CD14-positive monocyte (primary cell): ENCODE results near the gene ARHGAP20. TPM values are rescaled to one million over a fixed set of nuclear protein-coding genes. Genes with fewer than 3 reads are reported as not detected.

Experiments used
- DNase-seq, 3 donors: peaks; one replicate each; pipeline ENCODE4 v3.0.0-alpha.2; 2011 to 2022
- H2AFZ ChIP-seq: 2 replicates; pipeline ENCODE4 v1.6.0; 2012; ENCODE audit warnings: mild to moderate bottlenecking, low read depth, low read length, inconsistent platforms; ENCODE audit not compliant: insufficient read depth, poor library complexity, severe bottlenecking
- H3K27ac ChIP-seq, 2 donors: 1 replicate in 1 of 2; 2 replicates in 1 of 2; pipeline ENCODE4 v1.5.1; 2012 to 2013; ENCODE audit warnings: low read length in 2 of 2, control low read depth in 1 of 2, inconsistent platforms in 1 of 2, low read depth in 1 of 2, mild to moderate bottlenecking in 1 of 2
- H3K27me3 ChIP-seq, 2 donors: one replicate each; pipeline versions ENCODE4 v1.6.0 to v1.6.1; 2011 to 2013; ENCODE audit warnings: low read length in 2 of 2; ENCODE audit not compliant: control insufficient read depth in 2 of 2, insufficient read depth in 2 of 2
- H3K36me3 ChIP-seq, 2 donors: replicated peaks in 1 of 2; 1 replicate in 1 of 2; 2 replicates in 1 of 2; pipeline versions ENCODE4 v1.5.1 to v1.6.1; 2012 to 2013; ENCODE audit warnings: low read length in 2 of 2, control low read depth in 1 of 2, inconsistent platforms in 1 of 2, mild to moderate bottlenecking in 1 of 2; ENCODE audit not compliant: insufficient read depth in 2 of 2, control insufficient read depth in 1 of 2
- H3K4me1 ChIP-seq, 2 donors: 1 replicate in 1 of 2; 2 replicates in 1 of 2; pipeline versions ENCODE4 v1.5.1 to v1.6.1; 2012 to 2013; ENCODE audit warnings: low read length in 2 of 2, control low read depth in 1 of 2, inconsistent platforms in 1 of 2, mild to moderate bottlenecking in 1 of 2, moderate library complexity in 1 of 2; ENCODE audit not compliant: insufficient read depth in 2 of 2, control insufficient read depth in 1 of 2
- H3K4me2 ChIP-seq: replicated peaks from 2 replicates; pipeline ENCODE3; 2012; ENCODE audit warnings: low read length, moderate library complexity, mild to moderate bottlenecking; ENCODE audit not compliant: poor library complexity, severe bottlenecking; ENCODE audit errors: extremely low read depth
- H3K4me3 ChIP-seq, 3 experiments: fragments of 200-600 bp in 1 of 3; sonication (generic) in 1 of 3; replicated peaks in 1 of 3; 1 replicate in 2 of 3; 2 replicates in 1 of 3; pipeline ENCODE4 v1.5.1; 2011 to 2013; ENCODE audit warnings: low read length in 3 of 3, mild to moderate bottlenecking in 3 of 3, control low read depth in 2 of 3, low read depth in 2 of 3, inconsistent platforms in 1 of 3, moderate library complexity in 1 of 3
- H3K79me2 ChIP-seq: 2 replicates; pipeline ENCODE4 v1.6.0; 2012; ENCODE audit warnings: mild to moderate bottlenecking, control low read depth, inconsistent platforms, low read length, moderate library complexity; ENCODE audit not compliant: insufficient read depth
- H3K9ac ChIP-seq: 2 replicates; pipeline ENCODE4 v1.6.0; 2017; ENCODE audit warnings: low read length, mild to moderate bottlenecking; ENCODE audit not compliant: insufficient read depth, poor library complexity, severe bottlenecking
- H3K9me3 ChIP-seq, 2 donors: replicated peaks in 1 of 2; 1 replicate in 1 of 2; 2 replicates in 1 of 2; pipeline versions ENCODE4 v1.5.1 to v1.6.1; 2012 to 2013; ENCODE audit warnings: low read length in 2 of 2, control low read depth in 1 of 2; ENCODE audit not compliant: control insufficient read depth in 1 of 2, insufficient read depth in 1 of 2
- H4K20me1 ChIP-seq: 2 replicates; pipeline ENCODE4 v1.6.0; 2012; ENCODE audit warnings: mild to moderate bottlenecking, low read length, control low read depth, moderate library complexity; ENCODE audit not compliant: insufficient read depth
- H3K27ac Mint-ChIP-seq, 7 donors: one replicate each; pipeline ENCODE4 v1.8.0; 2020; ENCODE audit warnings: mild to moderate bottlenecking in 7 of 7, mixed read lengths in 7 of 7, moderate library complexity in 6 of 7, inconsistent platforms in 2 of 7
- H3K27me3 Mint-ChIP-seq, 3 donors: one replicate each; pipeline ENCODE4 v1.8.0; 2021 to 2022; ENCODE audit warnings: low read depth in 3 of 3, mild to moderate bottlenecking in 3 of 3, mixed read lengths in 3 of 3, moderate library complexity in 3 of 3, inconsistent platforms in 1 of 3
- H3K36me3 Mint-ChIP-seq, 2 donors: one replicate each; pipeline ENCODE4 v1.8.0; 2020; ENCODE audit warnings: mixed read lengths in 2 of 2, inconsistent platforms in 1 of 2, mild to moderate bottlenecking in 1 of 2
- H3K4me1 Mint-ChIP-seq: one replicate; pipeline ENCODE4 v1.8.0; 2020; ENCODE audit warnings: mild to moderate bottlenecking, mixed read lengths
- H3K4me3 Mint-ChIP-seq, 2 donors: one replicate each; pipeline ENCODE4 v1.8.0; 2020; ENCODE audit warnings: mild to moderate bottlenecking in 2 of 2, mixed read lengths in 2 of 2, moderate library complexity in 1 of 2
- H3K9me3 Mint-ChIP-seq, 7 donors: one replicate each; pipeline ENCODE4 v1.8.0; 2020 to 2022; ENCODE audit warnings: mixed read lengths in 7 of 7, mild to moderate bottlenecking in 6 of 7, moderate library complexity in 6 of 7, inconsistent platforms in 2 of 7
- CTCF ChIP-seq: fragments of 200-600 bp; IDR thresholded peaks from one replicate; pipeline ENCODE4 v1.8.0; 2022; ENCODE audit warnings: antibody characterized with exemption, mild to moderate bottlenecking
- WGBS: methylation state at CpG from one replicate; pipeline ENCODE4 v1.1.5; 2013; ENCODE audit warnings: missing lambda C conversion rate; ENCODE audit not compliant: insufficient coverage; 5-methylcytosine and 5-hydroxymethylcytosine counted together
- intact Hi-C, 2 donors: fragments of 100-400 bp; cut with micrococcal nuclease; formaldehyde crosslinking; loops; one replicate each; pipeline versions ENCODE4 v1.15.0 to v1.15.1; 2023
- polyA plus RNA-seq, 3 donors: library from polyadenylated mRNA; depleted of rRNA in 1 of 3; unstranded in 2 of 3; stranded (reverse) in 1 of 3; fragments of 300-500 nt in 2 of 3; fragments of >200 nt in 1 of 3; fragmentation: Illumina TruSeq in 2 of 3; gene quantifications; 1 replicate in 2 of 3; 2 replicates in 1 of 3; pipeline ENCODE4 v1.2.3, GENCODE V29; 2012 to 2021

Gene ARHGAP20
- polyA plus RNA-seq, 3 donors, result 0.04 TPM; not detected in 2

- Histone ChIP-seq H2AFZ (no peak overlapping the region), H3K79me2 (no peaks in the 10 kb centered on the region), H3K36me3 (no peaks in the 10 kb centered on the region), H3K27ac (no peak overlapping the region), H3K4me1 (no peaks in the 10 kb centered on the region), H3K9me3 (peaks cover 0 to 7% of the 10 kb centered on the region in 2 donors), H3K4me2 (no peak overlapping the region), H3K4me3 (no peak overlapping the region), H3K9ac (no peak overlapping the region), H4K20me1 (no peaks in the 10 kb centered on the region), H3K27me3 (no peaks in the 10 kb centered on the region)
- TF ChIP-seq CTCF, result no peak
- no peaks in the 10 kb centered on the region for H3K4me1 Mint-ChIP-seq
- WGBS, result no CpG with 5 or more reads among the region's 2 CpGs
- H3K9me3 Mint-ChIP-seq, result peaks cover 0 to 16% (median 7%) of the 10 kb centered on the region in 7 donors
- DNase-seq, result no peak
- peaks cover 0 to 3% (median 3%) of the 10 kb centered on the region in 3 donors for H3K27me3 Mint-ChIP-seq
- no peaks in the 10 kb centered on the region for H3K36me3 Mint-ChIP-seq
- intact Hi-C loops, result no loop called here
- no peak overlapping the region for H3K4me3 Mint-ChIP-seq
- no peak overlapping the region for H3K27ac Mint-ChIP-seq
Observed at GRCh38 chr11:110675548-110675947, 36.7 kb downstream of the ARHGAP20 start.

- H3K27ac ChIP-seq, result no peak overlapping the region
- no peaks in the 10 kb centered on the region for H3K4me1 ChIP-seq
- intact Hi-C loops, result no loop called here
- H3K9ac ChIP-seq, result no peak overlapping the region
- H3K9me3 Mint-ChIP-seq, result peaks cover 0 to 3% (median 0%) of the 10 kb centered on the region in 7 donors
- no peak for TF ChIP-seq CTCF
- peaks cover 0 to 2% (median 0%) of the 10 kb centered on the region in 3 donors for H3K27me3 Mint-ChIP-seq
- no peaks in the 10 kb centered on the region for H3K4me1 Mint-ChIP-seq
- H3K79me2 ChIP-seq, result no peaks in the 10 kb centered on the region
- no peak overlapping the region for H3K27ac Mint-ChIP-seq
- no peaks in the 10 kb centered on the region for H4K20me1 ChIP-seq
- no peaks in the 10 kb centered on the region for H3K9me3 ChIP-seq
- no peaks in the 10 kb centered on the region for H3K27me3 ChIP-seq
- H2AFZ ChIP-seq, result no peak overlapping the region
- H3K4me3 Mint-ChIP-seq, result no peak overlapping the region
- H3K4me3 ChIP-seq, result no peak overlapping the region
- 100% methylated on average over 2 of the region's 7 CpGs for WGBS
- H3K36me3 Mint-ChIP-seq, result no peaks in the 10 kb centered on the region
- H3K4me2 ChIP-seq, result no peak overlapping the region
- H3K36me3 ChIP-seq, result no peaks in the 10 kb centered on the region
- DNase-seq, result no peak
Observed at GRCh38 chr11:110665689-110666465, 46.4 kb downstream of the ARHGAP20 start.
